HepG2 (cell line): ENCODE data around the gene SCRT2. TPM values are rescaled to one million over a fixed set of nuclear protein-coding genes. Genes with fewer than 3 reads are reported as not detected.
"Not testable (repeated sequence)": the region's sequence is repeated elsewhere in the genome, so short reads cannot be mapped to it uniquely, and the experiment has no call there.

Source experiments
- ATAC-seq: fragments of 200-7000 bp; cut with Tn5 transposase; 3 replicates; pipeline ENCODE4 v1.9.1; 2020; ENCODE audit warnings: mild to moderate bottlenecking, moderate library complexity
- BruUV-seq: library from RNA; stranded (reverse); fragments of 400-500 nt; replicated peaks from 2 replicates; lab custom pipeline; 2021; lab: Mats Ljungman, UMichigan
- CTCF ChIA-PET: fragments of 300-600 bp; formaldehyde crosslinking; extraction: SDS; loops from one replicate; lab custom pipeline; 2021; ENCODE audit warnings: low total read pairs, inconsistent platforms, low intra/inter-chr PET ratio; lab: Yijun Ruan, JAX
- POLR2A ChIA-PET: fragments of 350-600 bp; sonication (Branson Sonifier 250); formaldehyde crosslinking; loops from one replicate; lab custom pipeline; 2020; ENCODE audit warnings: antibody characterized with exemption, inconsistent platforms; lab: Yijun Ruan, JAX
- DNase-seq: peaks from one replicate; pipeline ENCODE4 v3.0.0-alpha.2; 2015; ENCODE audit warnings: low spot score
- FAIRE-seq: peaks from 3 replicates; lab custom pipeline; 2011; peaks lifted over from hg19 to GRCh38; lab: Jason Lieb, UNC
- H2AFZ ChIP-seq: one replicate; pipeline ENCODE4 v1.6.1; 2011; ENCODE audit warnings: low read length, inconsistent platforms
- H3K27ac ChIP-seq: fragments of 300-600 bp; 3 replicates; pipeline ENCODE4 v1.8.0; 2011; ENCODE audit warnings: mixed run types, mild to moderate bottlenecking, mixed read lengths, low read length, inconsistent platforms; ENCODE audit not compliant: insufficient read depth; ENCODE audit errors: extremely low read length
- H3K27me3 ChIP-seq, 2 experiments: fragments of 200-600 bp in 1 of 2; 2 replicates in 1 of 2; 3 replicates in 1 of 2; pipeline versions ENCODE4 v1.6.0 to v1.8.0; 2011; ENCODE audit warnings: low read length in 2 of 2, mild to moderate bottlenecking in 2 of 2, moderate library complexity in 2 of 2, inconsistent platforms in 1 of 2; ENCODE audit not compliant: insufficient read depth in 2 of 2, control insufficient read depth in 1 of 2
- H3K36me3 ChIP-seq, 2 experiments: fragments of 200-600 bp in 1 of 2; replicated peaks in 1 of 2; 2 replicates in 1 of 2; 3 replicates in 1 of 2; pipeline versions ENCODE4 v1.5.1 to v1.8.0; 2011; ENCODE audit warnings: low read length in 2 of 2, inconsistent platforms in 1 of 2; ENCODE audit not compliant: insufficient read depth in 2 of 2, control insufficient read depth in 1 of 2
- H3K4me1 ChIP-seq: 2 replicates; pipeline ENCODE4 v1.5.1; 2012; ENCODE audit warnings: low read length, inconsistent platforms; ENCODE audit not compliant: insufficient read depth
- H3K4me2 ChIP-seq: 2 replicates; pipeline ENCODE4 v1.6.0; 2011; ENCODE audit warnings: low read depth, low read length, inconsistent platforms
- H3K4me3 ChIP-seq, 3 experiments: fragments of 200-600 bp in 1 of 3; sonication (generic), shearing (Covaris generic) in 1 of 3; replicated peaks in 1 of 3; 2 replicates each; pipeline ENCODE4 v1.5.1; 2011 to 2016; ENCODE audit warnings: low read length in 3 of 3, inconsistent platforms in 2 of 3, low read depth in 2 of 3, mild to moderate bottlenecking in 2 of 3, control low read depth in 1 of 3, mixed read lengths in 1 of 3; ENCODE audit not compliant: insufficient read depth in 1 of 3
- H3K79me2 ChIP-seq: one replicate; pipeline ENCODE4 v1.6.1; 2011; ENCODE audit warnings: low read length, inconsistent platforms; ENCODE audit not compliant: insufficient read depth
- H3K9ac ChIP-seq: 2 replicates; pipeline ENCODE4 v1.6.0; 2011; ENCODE audit warnings: mild to moderate bottlenecking, low read depth, low read length, inconsistent platforms; ENCODE audit not compliant: insufficient read depth
- H3K9me3 ChIP-seq: 2 replicates; pipeline ENCODE4 v1.5.1; 2012; ENCODE audit warnings: mild to moderate bottlenecking, low read length
- H4K20me1 ChIP-seq: 2 replicates; pipeline ENCODE4 v1.6.0; 2011; ENCODE audit warnings: inconsistent platforms, mild to moderate bottlenecking, low read length, moderate library complexity; ENCODE audit not compliant: insufficient read depth
- AFF4 ChIP-seq: sonication (generic); formaldehyde crosslinking; IDR thresholded peaks from 2 replicates; pipeline ENCODE4 v1.4.0; 2020; ENCODE audit warnings: missing genetic modification reagents
- SETDB1 ChIP-seq: sonication (generic); formaldehyde crosslinking; IDR thresholded peaks from 2 replicates; pipeline ENCODE4 v1.5.1; 2020; ENCODE audit warnings: missing genetic modification reagents, mild to moderate bottlenecking, borderline replicate concordance
- ZNF543 ChIP-seq: sonication (generic); formaldehyde crosslinking; IDR thresholded peaks from 2 replicates; pipeline ENCODE4 v1.4.0; 2020; ENCODE audit warnings: mild to moderate bottlenecking, missing genetic modification reagents
- WGBS: methylation state at CpG from one replicate; pipeline ENCODE4 v1.1.6; 2017; ENCODE audit warnings: low lambda C conversion rate; 5-methylcytosine and 5-hydroxymethylcytosine counted together
- in situ Hi-C: cut with HindIII; loops from 2 replicates; pipeline ENCODE4 v1.10.0; 2017; ENCODE audit warnings: low pct_unique_long_range_greater_than_20kb; ENCODE audit not compliant: extremely low pct_ligation_motif_present
- intact Hi-C: fragments of 100-400 bp; cut with micrococcal nuclease; formaldehyde crosslinking; loops from one replicate; pipeline ENCODE4 v1.10.0; 2022; ENCODE audit not compliant: unreplicated experiment
- polyA plus RNA-seq, 8 experiments: library from polyadenylated mRNA; depleted of rRNA in 3 of 8; stranded (reverse) in 7 of 8; unstranded in 1 of 8; fragments of >200 nt; fragmentation: Illumina TruSeq in 4 of 8; extraction: Trizol in 4 of 8; gene quantifications; 2 replicates each; pipeline versions ENCODE4 v1.2.1 to v1.2.3, GENCODE V29; 2011 to 2016; ENCODE audit warnings: low read depth in 4 of 8, missing spikeins in 1 of 8, mixed read lengths in 1 of 8; ENCODE audit not compliant: insufficient read depth in 1 of 8
- total RNA-seq, 5 experiments: library from RNA; depleted of rRNA; stranded (reverse); fragments of >200 nt; fragmentation: Illumina TruSeq; extraction: Trizol; gene quantifications; 2 replicates each; pipeline ENCODE4 v1.2.3, GENCODE V29; 2016; ENCODE audit warnings: low read depth in 1 of 5

The SCRT2 gene
- total and polyA plus RNA-seq, 2 of the 13 experiments (the other 11 are each of a cell fraction or from before 2014, with no cell fraction given), result not detected

DNA sequence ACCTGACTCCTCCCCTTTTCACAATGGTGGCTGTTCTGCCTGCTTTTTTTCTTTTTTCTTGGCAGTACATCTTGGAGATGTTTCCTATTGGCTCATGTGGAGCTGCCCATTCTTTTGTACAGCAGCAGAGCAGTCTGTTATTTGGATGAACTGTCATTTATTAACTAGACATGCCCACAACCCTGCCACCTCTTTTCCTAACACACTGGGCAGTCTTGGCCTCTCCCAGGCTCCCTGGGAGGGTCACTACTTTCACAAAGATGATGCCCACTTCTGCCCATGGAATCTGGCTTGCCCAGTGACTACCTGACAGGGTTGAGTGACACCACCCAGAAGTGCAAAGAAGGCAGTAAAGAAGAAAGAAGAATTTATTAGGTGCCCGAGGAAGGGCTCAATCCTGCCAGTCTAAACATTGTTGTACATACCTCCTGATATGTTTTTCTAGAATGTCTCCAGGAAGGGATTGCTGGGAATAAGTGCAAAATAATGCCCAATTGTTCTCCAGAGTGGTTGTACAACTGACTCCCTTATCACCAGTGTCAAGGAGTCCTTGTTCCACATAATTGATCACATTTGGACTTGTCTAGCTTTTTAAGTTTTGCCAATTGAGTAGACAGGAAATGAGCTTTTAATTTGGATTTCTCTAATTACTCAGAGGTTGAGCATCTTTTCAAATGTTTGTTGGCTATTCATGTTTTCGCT lies 19.7 kb upstream of the SCRT2 start (continued):
- TF ChIP-seq AFF4 (CRISPR knock-in tag) (no peak), ZNF543 (CRISPR knock-in tag) (no peak)

DNA sequence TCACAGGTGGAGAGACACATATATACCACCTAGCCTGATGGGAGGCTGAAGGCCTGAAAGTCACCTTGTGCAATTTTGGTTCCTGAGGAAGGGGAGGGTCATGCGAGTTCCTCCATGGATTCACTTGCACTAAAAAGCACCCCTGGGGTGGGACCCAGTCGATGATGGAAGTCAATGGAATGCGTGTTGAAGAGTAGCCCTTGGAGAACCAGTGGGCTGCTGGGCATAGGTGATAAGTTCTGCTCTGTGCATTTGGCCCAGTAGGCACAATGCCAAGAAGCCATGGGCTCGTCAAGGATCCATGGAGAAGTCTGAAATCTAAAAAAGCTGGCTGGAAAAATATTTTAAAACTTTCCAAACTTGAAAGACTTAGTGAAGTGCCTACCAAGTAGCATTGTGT lies 18.9 kb upstream of the SCRT2 start:
- H3K4me3 ChIP-seq, result no peak overlapping the region
- no TSS peak for BruUV-seq
- peaks cover 8 to 43% of the 10 kb centered on the region in 2 experiments for H3K27me3 ChIP-seq
- FAIRE-seq (no peak), ATAC-seq (no peak), DNase-seq (no peak)
- in situ Hi-C loops, result no loop called here
- no peak overlapping the region for H3K4me2 ChIP-seq
- no peak overlapping the region for H2AFZ ChIP-seq
- ChIA-PET CTCF (no interaction called here), POLR2A (no interaction called here)
- no peak for TF ChIP-seq SETDB1 (CRISPR knock-in tag)
- H4K20me1 ChIP-seq, result no peaks in the 10 kb centered on the region; the same call in 1 of the 2 replicates
- H3K9me3 ChIP-seq, result no peaks in the 10 kb centered on the region
- intact Hi-C loops, result no loop called here
- H3K79me2 ChIP-seq, result no peaks in the 10 kb centered on the region
- H3K9ac ChIP-seq, result no peak overlapping the region
- H3K36me3 ChIP-seq, result no peaks in the 10 kb centered on the region
- no peaks in the 10 kb centered on the region for H3K4me1 ChIP-seq
- H3K27ac ChIP-seq, result no peak overlapping the region
- WGBS, result 9% methylated on average over 4 of the region's 4 CpGs

- ATAC-seq, H3K27ac ChIP-seq, DNase-seq, in situ Hi-C loops, H2AFZ ChIP-seq, H3K4me2 ChIP-seq, POLR2A ChIA-PET, H3K9ac ChIP-seq, CTCF ChIA-PET, H4K20me1 ChIP-seq, H3K4me1 ChIP-seq, H3K4me3 ChIP-seq, FAIRE-seq, BruUV-seq, intact Hi-C loops, H3K79me2 ChIP-seq, H3K36me3 ChIP-seq, H3K9me3 ChIP-seq: not testable (repeated sequence)
- 24% methylated on average over 10 of the region's 10 CpGs for WGBS
- peaks cover 5 to 46% of the 10 kb centered on the region in 2 experiments; a peak in 4 of 5 replicates for H3K27me3 ChIP-seq
Measured at GRCh38 chr20:693786-694185, 18.2 kb upstream of the SCRT2 start.
